Central memory CD4-positive, alpha-beta T cell (primary cell): ENCODE measurements around the gene SETD3.
A peak's percentile ranks its signal among the peaks of the same experiment; 100 is the strongest.

ENCODE experiments used
- DNase-seq: peaks from one replicate; pipeline ENCODE4 v3.0.0; 2022

Gene SETD3

DNA sequence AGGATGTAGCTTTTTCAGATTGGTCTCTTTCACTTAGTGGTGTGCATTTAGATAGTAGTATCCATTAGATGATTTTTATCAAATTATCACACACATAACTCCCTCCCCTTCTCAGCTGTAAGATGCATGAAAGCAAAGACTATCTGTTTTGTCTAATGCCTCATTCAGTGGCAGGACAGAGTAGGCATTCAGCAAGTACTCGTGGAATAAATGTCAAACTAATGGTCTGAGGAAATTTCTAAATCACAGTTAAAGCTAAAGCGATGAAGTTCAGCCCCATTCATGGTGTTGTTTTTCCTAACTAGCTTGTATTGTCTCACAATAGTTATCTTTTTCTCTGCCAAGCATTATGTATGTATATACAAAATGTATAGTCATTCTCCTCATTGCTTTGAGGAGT is 16.7 kb upstream of the SETD3 start:
- DNase-seq, result no peak

DNA sequence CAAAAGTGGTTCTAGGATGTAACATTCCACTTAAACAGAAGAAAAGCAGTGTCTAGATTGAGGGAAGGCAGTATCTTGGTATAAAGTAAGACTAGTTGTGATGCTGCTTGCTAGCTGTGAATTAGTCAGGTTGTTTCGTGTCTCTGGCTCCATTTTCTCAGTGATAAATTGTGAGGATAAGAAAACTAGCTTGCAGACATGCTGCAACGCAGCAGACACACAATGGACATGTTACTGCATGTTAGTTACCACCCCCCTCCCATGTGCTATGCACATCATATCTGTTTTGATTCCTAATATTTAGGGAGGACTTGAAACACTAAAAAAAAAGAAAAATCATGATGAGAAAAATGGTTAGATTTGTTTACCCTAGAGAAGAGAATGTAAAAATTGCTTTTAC is 3.4 kb upstream of the SETD3 start:
- DNase-seq, result no peak

DNA sequence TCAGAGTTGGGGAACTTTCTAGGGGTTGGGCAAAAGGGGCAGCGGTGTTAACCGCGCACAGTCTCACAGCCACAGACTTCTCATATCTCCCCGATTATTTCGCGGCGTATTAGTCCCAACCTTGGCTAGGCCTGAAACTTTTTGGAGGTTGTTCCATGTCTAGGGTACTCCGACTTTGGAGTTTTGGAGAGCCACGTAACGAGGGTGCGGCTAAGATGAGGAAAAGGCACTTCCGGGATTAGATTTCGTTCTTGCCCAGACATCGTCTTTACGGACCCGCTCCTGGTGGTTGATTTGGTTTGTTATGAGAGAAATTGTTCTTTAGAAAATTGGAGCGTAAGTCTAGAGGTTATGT is 1.1 kb upstream of the SETD3 start:
- DNase-seq, result peak; percentile 28

DNA sequence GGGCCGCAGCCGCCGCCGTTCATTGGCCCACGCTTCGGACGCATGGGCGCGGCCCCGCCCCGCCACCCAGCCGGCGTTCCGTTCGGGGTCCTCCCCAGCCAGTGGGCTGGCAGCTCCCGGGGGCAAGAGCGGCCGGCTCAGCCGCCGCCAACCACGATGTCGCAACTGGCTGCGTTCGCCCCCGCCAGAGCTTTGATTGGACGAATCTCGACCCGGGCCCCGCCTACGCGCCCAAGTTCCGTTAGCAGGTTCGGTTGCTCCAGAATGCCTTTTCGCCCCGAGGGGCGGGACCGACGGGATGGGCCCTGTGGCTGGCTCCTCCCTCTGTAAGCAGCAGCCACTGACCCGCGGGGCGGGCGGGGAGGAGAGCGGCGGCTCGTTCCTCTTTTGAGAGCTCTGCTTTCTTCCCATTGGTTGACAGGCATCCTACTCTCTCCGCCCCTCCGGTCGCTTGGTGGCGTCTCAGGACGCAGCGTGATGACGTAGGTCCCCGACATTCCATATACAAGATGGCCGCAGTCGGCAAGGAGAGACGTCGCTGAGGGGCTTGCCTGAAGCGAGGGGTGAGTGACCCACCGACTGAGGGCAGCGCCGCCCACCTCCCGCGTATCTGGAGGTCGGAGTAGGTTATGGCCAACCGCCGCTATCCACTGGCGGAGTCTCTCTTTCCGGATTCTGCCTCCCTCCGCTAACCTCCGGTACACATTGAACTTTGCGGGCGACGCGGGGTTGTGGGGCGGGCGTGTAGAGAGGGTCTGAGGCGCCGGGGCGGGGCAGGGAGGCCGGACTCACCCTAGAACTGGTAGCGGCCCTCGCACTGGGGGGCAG is 472 bp upstream of the SETD3 start, which contains the start of gene CCNK:
Gene CCNK, plus strand, starts transcription at position 493 of the 828 bp plus-strand sequence. CDS start 11,269 bp downstream, outside the sequence.
- DNase-seq, result peak; percentile 100

DNA sequence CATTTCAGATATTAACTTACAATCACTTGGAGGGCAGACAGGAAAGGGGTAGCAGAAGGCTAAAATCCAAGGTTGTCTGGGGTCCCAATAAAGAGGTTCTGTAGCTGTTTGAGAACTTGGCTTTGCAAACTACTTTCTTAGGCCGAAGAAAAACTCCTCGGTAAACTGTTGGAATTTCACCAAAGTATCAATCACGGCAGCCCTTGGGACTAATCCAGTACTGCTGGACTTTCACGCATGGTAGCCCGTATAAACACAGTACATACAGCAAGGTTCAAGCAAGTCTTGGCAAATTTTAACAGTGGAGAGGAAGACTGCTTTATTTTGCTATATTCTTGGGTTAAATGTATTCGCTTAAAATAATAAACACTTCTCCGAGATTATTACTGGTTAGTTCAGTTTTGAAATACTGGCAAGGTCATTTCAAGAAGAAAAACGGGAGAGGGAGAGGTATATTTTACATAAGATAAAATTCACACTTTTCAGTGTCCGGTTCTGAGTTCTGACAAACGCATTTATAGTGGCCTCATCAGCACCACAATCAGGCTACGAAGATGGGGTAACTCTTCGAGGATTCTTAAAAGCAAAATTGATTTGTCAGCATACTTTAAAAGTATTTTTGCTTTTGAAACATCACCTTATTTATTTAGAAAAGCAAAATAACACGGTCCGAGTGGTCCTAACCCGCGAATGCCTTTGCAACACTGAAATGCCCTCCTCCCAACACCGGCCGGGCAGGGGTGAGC is 1.3 kb downstream of the SETD3 start:
- DNase-seq, result no peak

DNA sequence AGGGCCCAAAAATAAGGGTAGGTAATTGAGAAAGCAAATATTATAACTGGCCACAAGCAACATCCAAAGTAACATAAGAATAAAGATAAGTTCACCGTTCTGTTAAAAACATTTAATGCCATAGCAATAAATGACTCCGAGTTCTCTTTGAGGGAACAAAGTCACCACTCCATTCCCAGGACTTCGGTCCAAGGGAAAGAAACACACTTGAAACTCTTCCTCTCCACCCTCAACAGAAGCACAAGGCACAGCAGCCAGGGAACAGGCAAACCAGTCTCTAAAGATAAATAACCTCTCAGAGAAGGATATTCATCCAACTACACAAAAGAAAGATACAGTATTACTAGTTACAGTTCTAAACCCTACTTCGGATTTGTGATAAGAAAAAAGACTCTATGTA is 2.5 kb downstream of the SETD3 start:
- no peak for DNase-seq

DNA sequence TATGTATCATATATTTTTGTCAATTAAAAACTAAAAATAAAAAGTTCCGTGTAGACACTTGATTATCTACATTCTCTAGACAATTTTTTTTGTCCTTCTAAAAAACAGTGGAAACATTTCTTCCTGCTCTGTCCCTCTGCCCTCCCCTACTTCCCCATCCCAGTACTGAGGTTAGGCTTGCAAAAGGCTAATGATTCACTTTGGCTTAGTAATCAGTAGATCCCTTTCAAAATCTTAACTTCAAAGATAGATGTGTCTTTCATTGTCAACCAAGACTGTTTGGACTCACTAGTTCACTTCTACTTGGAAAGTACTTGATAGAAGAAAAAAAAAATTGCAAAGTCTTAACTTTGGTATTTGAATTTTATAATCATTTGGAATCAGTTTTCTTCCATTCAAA is 3.8 kb downstream of the SETD3 start:
- DNase-seq, result no peak

DNA sequence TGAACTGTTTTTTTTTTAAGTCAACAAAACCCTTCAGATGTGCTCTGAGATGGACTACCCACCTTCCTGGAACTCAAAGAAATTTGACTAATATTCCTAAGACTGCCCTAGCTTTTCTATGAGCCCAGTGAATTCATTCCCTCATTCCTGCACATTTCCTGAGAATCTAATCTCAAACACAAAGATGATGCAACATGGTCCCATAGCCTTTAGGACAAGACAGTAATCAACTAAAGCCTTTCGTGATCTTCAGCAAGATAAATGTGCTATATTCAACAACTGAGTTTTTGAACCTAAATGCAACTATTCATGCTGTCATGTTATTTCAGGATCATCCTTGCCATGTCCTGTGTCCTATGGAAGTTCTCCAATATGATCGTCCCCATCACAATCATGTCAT is 5.0 kb downstream of the SETD3 start:
- no peak for DNase-seq

DNA sequence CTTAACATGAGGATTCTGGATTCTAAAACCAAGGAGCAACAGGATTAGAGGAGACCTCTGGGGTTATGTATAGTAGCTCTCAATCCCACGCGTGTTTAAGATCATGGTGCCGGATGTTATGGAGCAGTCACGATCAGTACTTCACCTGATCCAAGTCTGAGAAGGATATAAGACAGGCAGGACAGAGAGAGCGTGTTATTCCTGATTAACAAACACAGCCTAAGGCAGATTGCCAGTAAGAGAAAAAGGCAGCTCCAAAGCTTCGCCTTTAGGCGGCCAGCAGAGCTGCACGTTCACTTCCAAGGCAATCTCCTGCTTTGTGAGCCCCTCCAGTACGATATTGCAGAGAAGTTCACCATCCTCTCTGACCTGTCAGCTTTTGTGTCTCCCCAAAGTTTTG is 5.5 kb downstream of the SETD3 start:
- DNase-seq, result no peak

DNA sequence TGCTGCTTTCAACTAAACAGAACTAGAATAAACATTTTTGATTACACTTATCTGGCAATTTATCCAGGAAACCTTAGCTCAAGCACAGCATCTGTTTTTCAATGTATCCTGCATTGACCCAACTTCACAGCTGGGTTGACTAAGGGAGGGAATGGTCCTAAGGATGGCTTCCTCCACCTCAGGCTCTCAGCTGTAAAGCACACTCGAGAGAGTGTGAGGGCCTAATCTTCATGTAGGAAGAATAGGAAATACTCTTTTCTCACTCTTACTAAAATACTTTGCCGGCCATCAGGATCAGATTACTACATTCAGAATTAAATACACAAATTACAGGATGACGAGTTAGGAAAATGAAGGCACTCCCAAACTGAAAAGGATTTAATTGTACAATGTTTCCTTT is 7.2 kb downstream of the SETD3 start:
- no peak for DNase-seq

DNA sequence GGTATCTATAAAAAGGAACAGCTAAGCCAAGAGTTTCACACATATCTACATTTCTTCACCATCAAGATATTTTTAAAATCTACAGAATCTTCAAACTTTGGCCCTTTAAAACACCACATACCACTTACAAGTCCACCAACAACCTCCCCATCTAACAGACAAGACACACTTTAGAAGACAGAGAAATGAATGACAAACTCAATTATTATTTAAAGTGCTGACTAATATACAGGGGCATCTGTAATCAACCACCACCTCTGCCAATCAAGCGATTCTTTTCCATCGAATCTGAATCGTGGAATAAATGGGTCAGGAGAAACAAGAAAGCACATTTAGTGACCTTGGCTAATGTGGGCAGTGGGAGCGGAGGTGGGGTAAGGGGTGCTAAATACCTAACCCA is 7.7 kb downstream of the SETD3 start:
- DNase-seq, result no peak

DNA sequence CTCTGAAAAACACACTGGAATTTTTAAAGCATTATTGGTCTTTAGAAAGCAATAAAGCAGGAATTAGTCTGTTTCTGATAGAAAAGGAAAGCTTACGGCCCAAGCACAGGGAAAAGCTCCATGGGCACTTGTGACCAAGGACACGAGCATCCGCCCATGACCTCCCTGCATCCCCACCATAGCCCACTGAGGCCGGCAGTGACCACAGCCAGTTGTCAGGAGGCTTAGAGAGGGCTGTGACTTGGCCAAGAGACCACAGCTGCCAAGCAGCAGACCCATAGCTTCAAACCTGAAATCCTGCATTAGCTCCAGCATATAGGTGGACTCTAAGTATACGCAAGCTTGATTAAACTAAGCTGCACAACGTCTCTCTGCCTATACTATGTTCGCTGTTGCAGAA is 8.9 kb downstream of the SETD3 start:
- no peak for DNase-seq

DNA sequence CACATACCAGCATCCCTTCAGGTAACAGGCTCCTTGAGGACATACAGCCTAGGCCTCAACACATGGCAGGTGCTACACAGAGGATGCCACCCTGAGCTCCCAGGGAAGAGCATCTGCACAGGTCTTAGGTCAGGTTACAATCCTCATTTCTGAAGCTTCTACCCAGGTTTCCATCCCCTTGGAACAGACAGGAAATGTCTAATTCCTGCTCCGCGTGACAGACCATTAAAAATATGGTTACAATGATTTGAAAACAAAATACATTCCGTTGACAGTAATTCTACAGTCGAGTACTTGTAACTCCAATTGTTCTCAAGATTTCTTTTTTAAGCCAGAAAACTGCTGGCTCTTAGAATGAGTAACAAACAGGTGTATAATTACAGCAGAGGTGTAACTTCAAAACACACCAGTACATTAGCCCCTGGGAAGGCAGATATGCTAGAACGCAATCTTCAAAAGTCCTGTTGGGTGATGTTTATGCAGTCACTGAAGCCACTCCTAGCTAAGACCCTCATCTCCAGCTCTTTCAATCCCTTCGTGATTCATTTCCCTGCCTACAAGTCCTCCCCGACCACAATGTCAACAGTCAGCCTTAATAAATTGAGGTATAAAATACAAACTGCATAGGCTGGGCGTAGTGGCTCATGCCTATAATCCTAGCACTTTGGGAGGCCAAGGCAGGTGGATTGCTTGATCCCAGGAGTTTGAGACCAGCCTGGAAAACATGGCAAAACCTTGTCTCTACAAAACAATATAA is 11.6 kb downstream of the SETD3 start:
- DNase-seq, result no peak

DNA sequence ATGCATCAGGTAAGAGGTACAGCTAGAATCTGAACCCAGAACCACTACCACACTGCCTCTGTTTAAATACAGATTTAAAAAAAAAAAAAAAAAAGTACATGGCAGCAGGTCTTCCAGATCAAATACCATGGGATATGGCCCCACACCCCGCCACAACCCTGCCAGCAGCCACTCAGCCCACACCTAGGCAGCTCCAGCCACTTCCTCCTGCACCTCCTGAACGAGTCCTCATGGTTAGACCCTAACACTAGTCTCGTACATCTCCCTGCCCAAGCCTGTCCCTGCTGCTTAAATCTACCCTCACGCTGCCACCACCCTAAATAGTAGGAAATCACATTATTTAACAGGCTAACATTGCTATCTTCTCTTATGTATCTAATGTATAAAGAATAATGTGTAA is 12.6 kb downstream of the SETD3 start:
- DNase-seq, result no peak

DNA sequence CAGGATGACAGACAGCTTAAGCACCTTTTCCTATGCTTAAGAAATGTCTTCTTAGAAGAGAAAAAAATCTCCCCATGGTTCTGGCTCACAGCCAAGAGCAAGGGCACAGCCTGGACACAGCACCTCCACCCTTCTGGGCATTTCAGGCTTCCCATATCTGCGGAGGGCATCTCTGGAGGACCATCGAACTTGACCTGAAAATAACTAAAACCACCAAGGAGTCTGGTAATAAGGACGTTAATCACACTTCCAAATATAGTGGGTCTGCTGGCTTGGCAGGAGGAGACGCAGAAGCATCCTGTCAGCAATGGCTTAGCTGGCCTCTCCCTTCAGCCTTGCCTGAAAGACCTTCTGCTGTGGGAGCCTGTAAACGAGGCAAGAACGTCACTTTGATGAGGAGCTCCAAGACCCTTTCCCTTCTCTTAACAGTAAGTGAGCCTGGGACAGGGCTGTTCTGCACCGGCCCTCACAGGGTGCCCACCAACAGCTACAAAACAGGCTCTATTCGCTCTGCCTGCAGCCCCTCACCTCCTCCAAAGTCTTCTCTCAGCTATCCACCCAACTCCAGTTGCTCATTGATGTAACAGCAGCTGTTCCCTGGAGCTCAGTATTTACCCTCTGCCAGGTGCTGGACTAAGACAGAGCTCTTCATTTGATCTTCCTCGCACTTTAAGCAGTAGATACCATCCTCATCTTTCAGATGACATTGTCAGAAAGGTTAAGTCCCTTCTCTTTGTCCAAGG is 13.2 kb downstream of the SETD3 start:
- no peak for DNase-seq

DNA sequence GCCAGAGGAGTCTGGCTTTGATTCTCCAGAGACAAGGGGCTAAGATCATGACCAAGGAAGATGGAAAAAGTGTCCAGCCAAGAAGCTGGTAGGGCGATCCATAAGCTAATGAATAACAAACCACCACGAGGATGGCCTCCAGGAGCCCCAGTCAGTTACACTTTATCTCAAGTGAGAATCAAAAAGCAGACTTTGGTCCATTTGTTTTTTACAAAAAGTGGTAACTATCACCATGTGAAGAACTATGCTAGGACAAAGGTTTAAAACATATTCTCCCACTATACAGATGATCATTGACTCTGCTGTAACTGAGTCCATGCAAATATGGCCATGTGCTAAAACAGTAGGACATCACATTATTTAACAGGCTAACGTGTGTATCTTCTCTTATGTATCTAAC is 13.9 kb downstream of the SETD3 start:
- no peak for DNase-seq

DNA sequence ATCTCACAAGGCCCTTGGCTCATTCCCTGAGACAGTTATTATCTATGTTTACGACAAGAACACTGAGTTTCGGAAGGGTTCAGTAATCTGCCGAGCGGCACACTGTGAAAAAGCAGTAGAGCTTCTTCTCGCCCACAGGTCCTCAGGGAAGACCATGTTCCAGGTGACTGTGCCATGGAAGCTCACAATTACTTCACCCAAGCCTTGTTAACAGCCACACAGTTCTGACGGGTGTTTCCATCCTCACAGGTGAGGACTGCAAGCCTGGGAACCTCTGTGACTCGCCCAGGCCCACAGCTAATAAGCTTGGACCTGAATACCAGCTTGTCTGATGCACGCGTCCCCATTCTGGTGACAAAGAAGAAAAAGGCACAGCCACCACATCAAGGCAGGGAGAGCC is 15.4 kb downstream of the SETD3 start:
- no peak for DNase-seq

DNA sequence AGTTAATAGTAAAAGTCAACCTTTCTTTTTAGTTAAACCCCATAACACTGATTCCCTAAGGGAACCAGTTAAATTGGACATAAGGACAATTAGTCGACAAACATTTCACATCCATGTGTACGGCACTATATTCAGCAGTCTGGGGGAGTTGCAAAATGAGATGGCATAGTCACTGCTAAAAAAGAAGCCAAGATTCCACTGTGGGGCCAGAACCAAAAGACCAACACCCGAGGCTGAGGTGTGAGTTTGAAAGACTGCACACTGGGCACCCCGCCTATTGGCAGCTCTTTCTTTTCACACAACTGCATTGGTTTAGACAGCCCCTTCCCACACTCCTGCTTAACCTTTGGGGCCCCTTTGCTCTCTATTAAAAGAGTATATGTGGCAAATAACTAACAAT is 16.7 kb downstream of the SETD3 start:
- DNase-seq, result no peak

DNA sequence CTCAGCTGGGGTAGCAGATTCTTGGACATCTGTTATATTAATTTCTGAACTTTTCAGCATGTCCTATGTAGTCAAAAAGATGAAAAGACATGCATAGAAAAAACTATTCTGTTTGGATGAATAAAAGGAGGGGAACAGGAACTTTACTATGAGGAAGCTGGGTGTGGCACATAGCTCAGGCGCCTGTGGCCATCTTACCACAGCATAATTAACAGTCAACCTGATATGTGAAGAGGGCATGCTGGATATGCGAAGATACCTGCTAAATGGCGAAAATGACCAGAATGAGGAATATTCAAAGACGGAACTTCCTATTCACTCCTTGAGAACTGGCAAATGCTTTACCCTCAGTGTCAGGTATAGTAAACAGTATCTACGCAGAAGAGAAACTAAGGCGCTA is 18.4 kb downstream of the SETD3 start:
- no peak for DNase-seq

DNA sequence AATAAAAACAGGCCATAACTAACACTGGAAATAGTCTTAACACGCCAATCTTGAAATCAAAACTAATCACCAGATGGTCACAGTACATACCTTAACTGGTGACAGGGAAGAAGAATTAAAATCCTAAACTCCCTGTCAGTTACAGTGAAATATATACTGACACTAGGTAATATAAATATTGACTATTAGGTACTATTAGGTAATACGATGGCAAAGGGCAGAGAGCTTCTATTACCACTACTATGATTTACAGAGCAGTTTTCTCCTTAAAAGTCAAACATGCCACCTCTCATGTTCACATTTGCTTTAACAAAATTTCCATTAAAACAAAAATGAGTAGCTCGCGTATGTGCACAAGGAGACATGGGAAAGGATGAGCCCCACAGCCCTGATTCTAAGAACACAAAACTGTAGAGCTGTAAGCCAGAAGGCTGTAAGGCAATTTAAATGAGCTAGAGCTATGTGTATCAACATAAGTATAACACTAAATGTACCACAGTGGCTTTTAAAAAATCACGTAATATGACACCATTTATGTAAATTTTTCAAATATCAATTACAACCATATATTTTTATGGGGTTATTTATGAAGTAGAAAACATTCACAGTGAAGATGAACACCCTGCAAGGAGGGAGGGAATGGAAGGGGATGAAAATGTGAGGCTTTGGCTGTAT is 19.1 kb downstream of the SETD3 start:
- no peak for DNase-seq

DNA sequence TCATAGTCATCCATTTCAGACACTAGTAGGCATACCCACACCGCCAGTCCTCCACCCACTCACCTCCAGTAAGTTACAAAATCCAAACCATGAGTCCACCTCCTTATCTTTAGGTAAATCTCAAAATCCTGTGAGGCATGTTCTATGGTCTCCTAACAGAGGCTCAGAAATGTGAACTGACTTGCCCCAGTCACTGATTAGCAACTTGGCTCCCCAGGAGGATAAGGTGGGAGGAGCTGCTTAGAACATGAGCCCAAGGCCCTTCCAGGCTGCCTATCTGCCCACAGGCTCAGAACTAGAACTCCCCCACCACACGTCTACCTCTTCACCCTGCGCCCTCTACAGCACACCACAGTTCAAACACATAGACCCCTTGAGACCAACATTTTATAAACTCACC is 19.9 kb downstream of the SETD3 start:
- no peak for DNase-seq

DNA sequence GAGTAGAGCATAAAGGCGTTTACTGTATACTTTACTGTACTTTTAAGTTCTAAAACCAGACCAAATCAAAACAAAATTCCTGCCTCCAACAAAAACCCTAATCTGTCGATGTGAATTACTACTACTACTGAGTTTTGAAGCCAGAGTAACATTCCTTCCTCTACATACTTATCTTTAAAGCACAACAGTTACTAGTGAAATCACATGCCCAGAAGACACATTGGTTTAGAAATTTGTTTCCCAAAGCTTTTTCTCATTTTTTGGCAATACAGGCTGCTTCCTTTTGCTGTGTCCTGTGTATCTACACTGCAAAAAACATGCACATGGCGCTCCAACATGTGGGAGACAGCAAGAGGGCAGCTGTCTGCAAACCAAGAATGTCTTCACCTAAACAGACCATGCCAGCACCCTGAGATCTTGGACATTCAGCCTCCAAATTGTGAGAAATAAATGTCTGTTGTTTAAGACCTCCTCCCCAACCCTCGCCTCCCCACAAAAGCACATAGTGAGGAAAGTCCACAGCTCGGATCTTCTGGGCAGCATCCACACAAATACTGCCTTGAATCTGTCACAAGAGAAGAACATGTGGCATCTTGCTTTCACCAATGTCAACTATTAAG is 21.1 kb downstream of the SETD3 start:
- no peak for DNase-seq
